ENCODE measurements around the gene WNT9B.

The WNT9B gene

GRCh38 chr17:46851029-46851741 lies at the start of gene WNT9B:
WNT9B (plus strand) TSS chr17:46851583; CDS start chr17:46851639, 56 bp downstream.
- DNase-seq (ENCODE audit: low spot score): peak; percentile 26

DNA sequence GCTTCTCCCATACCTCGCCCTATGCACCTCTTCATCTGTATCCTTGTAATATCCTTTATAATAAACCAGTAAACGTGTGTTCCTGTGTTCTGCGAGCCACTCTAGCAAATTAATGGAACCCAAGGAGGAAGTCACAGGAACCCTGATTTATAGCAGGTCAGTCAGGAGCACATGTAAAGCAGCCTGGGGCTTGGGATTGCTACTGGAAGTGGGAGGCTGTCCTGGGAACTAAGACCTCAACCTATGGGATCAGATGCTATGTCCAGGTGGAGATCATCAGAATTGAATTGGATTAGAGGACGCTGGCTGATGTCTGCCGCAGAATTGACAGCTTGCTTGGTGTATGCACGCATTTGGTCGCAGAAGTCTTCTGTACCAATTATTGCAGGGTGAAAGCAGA lies 48.6 kb upstream of the WNT9B start:
- DNase-seq (ENCODE audit: low spot score): no peak

GRCh38 chr17:46803544-46803943 lies 47.8 kb upstream of the WNT9B start:
- DNase-seq (ENCODE audit: low spot score): no peak

DNA sequence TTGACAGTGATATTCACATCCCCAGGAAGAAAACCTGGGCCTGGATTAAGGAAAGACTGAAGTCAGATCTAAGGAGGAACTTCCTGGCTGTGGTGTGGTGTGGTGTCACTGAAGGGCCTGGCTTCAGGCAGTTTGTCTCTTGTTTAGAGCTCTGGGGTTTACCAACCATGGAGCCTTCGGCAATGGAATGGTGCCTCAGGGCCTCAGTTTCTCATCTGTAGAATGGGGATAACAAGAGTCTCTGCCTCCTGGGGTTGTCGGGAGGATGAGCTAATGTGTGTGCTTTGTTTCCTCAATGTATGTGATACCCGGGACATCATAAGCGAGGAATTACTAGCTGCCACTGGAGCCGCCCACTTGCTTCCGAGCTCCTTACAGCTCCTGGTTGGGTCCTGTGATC lies 45.6 kb upstream of the WNT9B start:
- no peak for DNase-seq (ENCODE audit: low spot score)

DNA sequence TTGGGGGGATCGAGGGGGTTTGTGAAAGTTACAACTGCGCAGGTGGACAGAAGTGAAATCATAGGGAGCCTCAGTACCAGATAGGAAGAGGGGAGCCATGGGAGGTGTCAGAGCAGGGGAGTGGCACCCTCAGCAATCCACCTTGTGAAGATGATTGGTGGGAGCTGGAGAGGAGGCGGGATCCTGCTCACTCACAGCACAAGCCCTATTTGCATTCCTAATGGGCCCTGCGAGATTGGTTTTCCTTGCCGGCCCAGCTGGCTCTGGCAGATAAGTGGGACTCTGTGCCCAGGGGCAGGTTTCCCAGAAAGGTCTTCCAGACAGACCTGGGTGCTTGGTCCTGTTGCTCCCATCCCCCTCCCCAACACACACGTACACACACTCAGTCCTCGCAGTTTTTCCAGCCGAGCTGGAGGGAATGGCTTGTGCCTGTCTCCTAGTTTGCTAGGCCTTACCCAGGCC lies 42.2 kb upstream of the WNT9B start:
- DNase-seq (ENCODE audit: low spot score): no peak

- DNase-seq (ENCODE audit: low spot score): no peak
These were observed 40.5 kb upstream of the WNT9B start for GRCh38 chr17:46810837-46811236.

GRCh38 chr17:46811978-46812583 lies 39.3 kb upstream of the WNT9B start:
- DNase-seq (ENCODE audit: low spot score): peak; percentile 82

DNA sequence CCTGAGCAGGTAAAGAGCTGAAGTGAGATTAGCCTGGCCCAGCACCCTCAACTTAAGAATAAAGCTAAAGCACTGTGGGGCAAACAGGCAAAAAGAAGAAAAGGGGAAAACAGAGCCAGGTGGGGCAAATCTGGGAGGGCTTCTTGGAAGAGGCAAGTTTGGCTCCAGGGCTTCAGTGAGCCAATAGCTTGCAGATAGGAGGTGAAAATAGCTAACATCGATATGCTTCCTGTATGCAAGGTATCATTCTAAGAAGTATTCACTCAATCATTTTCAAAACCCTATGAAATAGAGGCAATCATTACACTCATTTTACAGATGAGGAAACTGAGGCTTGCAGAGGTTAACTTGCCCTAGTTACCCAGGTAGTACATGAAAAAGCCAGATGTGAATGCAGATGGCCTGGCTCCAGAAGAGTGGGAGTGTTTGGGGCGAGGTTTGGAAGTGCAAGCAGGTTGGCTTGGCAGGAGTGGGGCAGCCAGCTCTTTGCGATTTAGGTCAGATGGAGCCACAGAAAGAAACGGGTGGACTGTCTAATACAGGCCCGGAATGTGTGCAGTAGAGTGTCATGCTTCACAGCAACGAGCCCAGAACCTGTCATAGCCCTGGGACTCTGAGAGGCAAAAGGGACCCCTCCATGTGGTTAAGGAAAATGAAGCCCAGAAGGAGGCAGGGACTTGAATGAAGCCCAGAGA lies 38.6 kb upstream of the WNT9B start:
- no peak for DNase-seq (ENCODE audit: low spot score)

GRCh38 chr17:46813920-46814319 lies 37.5 kb upstream of the WNT9B start:
- no peak for DNase-seq (ENCODE audit: low spot score)

DNA sequence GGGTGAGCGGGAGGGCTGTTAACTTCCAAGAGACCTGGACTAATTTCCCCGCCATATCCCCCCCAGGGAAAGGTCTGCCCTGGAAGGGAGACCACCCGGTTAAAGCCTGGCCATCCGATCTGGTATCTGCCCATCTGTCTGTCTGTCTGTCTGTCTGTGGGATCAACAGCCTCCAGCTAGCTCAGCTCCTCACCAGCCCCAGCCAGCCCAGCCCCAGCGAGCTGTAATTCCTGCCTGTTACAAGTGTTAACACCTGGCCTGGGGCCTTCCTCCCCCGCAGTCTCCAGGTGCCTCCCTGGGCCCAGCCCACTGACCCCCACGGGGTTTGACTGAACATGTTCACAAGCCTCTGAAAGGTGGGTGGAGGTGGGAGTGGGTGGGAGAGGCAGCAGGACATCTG lies 36.9 kb upstream of the WNT9B start:
- no peak for DNase-seq (ENCODE audit: low spot score)

DNA sequence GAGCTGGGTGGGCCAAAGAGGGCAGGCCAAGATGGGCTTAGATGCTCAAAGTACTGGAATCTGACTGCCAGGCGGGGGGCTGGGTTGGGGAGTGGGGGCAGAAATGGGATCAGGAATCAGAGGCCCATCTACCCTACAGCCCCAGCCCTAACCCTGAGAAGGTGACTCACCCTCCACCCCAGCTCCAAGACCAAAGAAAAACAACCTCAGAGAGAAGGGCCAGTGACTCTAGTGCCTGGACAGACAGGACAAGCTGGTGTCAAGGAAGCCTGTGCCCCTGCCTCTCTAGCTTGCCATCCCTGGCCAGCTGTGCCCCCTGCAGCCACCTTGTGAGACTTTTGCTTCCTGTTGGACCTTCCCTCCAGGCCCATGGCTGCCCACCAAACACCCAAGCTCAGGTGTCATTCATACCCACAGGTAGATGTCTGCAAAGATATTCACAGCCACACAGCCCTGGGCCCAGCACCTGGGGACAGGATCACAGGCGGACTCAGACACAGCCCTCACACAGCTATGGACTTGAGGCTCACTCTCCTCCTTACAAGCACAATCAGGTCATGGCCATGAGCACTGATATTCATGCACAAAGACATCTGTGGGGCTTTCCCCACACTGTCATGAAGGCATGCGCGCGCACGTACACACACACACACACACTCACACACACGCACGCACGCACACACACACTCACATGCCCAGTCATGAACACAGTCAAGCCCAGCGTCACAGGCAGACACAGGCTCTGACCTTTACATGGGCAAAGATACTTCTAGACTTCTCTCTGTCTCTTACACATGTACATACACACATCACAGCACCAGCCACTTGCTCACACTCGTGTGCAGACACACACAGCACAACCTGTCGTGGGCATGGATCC lies 35.7 kb upstream of the WNT9B start:
- no peak for DNase-seq (ENCODE audit: low spot score)

DNA sequence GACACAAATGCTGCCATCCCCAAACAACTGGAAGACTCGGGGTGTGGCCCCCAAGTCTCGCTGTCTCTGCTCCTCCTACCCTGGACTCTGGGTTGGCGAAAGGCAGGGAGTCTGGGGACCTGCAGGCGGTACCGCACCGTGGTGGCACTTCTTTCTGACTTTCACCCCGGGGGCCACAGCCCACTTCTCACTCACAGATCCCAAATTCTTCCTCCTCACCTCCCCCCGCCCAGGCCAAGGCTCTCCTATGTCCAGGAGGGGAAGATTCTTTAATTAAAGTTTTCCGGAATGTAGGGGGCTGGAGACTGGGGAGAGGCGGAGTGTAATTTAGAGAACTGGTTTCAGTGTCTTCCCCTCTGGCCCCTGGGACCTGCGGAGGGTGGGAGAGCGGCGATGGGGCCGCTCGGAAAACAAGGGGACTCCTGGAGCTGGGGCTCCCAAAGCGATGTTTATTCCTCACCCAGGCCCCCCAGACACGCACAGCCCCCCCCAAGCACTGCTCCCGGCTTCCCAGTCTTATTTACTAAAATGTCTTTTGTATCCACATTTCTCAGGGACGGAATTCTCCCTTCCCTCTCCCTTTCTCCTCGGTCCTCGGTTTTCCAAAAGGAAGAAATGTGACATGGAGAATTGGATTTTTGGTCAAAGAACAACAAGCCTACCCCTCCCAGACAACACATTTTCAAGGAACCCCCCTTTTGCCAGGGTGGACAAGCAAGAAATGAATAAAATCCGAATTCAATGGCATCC lies 34.1 kb upstream of the WNT9B start:
- no peak for DNase-seq (ENCODE audit: low spot score)

DNA sequence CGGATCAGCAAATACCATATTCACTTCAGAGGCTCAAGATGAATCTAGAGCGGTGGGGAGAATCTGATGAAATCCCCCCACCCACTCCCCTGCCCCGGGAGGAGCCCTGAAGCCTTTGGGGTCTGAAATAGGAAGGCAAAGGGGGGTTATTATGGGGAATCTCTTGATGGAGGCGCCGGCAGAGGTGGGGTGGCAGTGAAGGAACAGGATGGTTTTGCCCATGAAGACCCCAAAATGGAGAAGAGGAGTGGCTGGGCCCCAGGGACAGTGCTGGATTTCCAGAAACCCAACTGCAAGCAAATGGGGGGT lies 33.5 kb upstream of the WNT9B start:
- DNase-seq (ENCODE audit: low spot score): no peak

DNA sequence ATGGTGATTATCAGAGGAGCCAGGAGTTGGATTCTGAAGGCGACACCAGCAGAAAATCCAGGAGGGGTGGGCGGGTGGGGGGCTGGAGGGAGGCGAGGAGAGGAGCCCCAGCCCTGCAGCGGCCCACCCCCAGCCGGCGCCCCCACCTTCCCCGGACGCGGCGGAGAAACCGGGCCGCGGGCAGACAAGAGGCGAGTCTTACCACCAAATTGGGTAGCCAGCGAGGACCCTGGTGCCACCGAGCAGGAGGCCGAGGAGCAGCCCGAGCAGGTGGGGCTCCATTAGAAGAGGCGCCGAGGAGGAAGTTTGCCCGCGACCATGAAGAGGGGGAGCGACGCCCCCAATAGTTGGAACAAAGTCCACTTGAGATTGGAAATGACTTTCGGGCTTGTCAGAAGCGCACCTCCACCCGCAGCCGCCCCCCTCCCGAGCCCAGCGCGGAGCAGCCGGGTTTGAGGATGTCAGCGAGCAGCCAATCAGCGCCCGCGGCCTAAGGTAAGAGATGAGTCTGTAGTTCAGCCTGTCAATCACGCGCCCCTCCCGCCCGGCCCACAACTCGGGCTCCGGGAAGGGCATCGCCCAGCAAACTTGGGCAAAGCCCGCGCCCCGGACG lies 33.0 kb upstream of the WNT9B start, which contains the start of gene WNT3:
TSS of gene WNT3 (minus strand) at position 377 of the 613 bp plus-strand sequence. CDS start at position 282, 95 bp downstream.
- no peak for DNase-seq (ENCODE audit: low spot score)

- DNase-seq (ENCODE audit: low spot score): peak; percentile 33
These were observed 32.2 kb upstream of the WNT9B start for GRCh38 chr17:46818929-46819859.

GRCh38 chr17:46819906-46820351 lies 31.5 kb upstream of the WNT9B start:
- no peak for DNase-seq (ENCODE audit: low spot score)

GRCh38 chr17:46820592-46821450 lies 30.6 kb upstream of the WNT9B start:
- DNase-seq (ENCODE audit: low spot score): no peak

GRCh38 chr17:46821482-46822387 lies 29.6 kb upstream of the WNT9B start:
- no peak for DNase-seq (ENCODE audit: low spot score)
